GM18861 (cell line): ENCODE measurements around the gene PSMD8.
"Not testable (repeated sequence)": the region's sequence is repeated elsewhere in the genome, so short reads cannot be mapped to it uniquely, and the experiment has no call there.

Experiments used
- ATAC-seq: cut with Tn5 transposase; IDR thresholded peaks from one replicate; pipeline ENCODE4 v1.9.1; 2021; ENCODE audit not compliant: unreplicated experiment

PSMD8 gene

GRCh38 chr19:38361633-38362075 is 12.7 kb upstream of the PSMD8 start:
- ATAC-seq: no peak

GRCh38 chr19:38362076-38362945 is 12.1 kb upstream of the PSMD8 start:
- ATAC-seq: no peak

GRCh38 chr19:38362946-38363688 is 11.3 kb upstream of the PSMD8 start:
- ATAC-seq: not testable (repeated sequence)

GRCh38 chr19:38367041-38367440 is 7.3 kb upstream of the PSMD8 start:
- ATAC-seq: no peak

- ATAC-seq: no peak
Observed at GRCh38 chr19:38369584-38369983, 4.8 kb upstream of the PSMD8 start.

- no peak for ATAC-seq
Observed at GRCh38 chr19:38370299-38370698, 4.1 kb upstream of the PSMD8 start.

GRCh38 chr19:38371081-38371480 is 3.3 kb upstream of the PSMD8 start:
- no peak for ATAC-seq

- no peak for ATAC-seq
Observed at GRCh38 chr19:38373907-38374331, 452 bp upstream of the PSMD8 start.

GRCh38 chr19:38375098-38375493 is 725 bp downstream of the PSMD8 start:
- no peak for ATAC-seq

- no peak for ATAC-seq
Observed at GRCh38 chr19:38375748-38376147, 1.4 kb downstream of the PSMD8 start.

GRCh38 chr19:38376576-38376975 is 2.2 kb downstream of the PSMD8 start:
- no peak for ATAC-seq

- ATAC-seq: no peak
Observed at GRCh38 chr19:38377052-38377451, 2.7 kb downstream of the PSMD8 start.

- no peak for ATAC-seq
Observed at GRCh38 chr19:38378866-38379265, 4.5 kb downstream of the PSMD8 start.

- ATAC-seq: no peak
Observed at GRCh38 chr19:38381138-38381537, 6.8 kb downstream of the PSMD8 start.

- no peak for ATAC-seq
Observed at GRCh38 chr19:38383184-38383583, 8.8 kb downstream of the PSMD8 start.

- ATAC-seq: no peak
Observed at GRCh38 chr19:38383743-38384142, 9.4 kb downstream of the PSMD8 start.

- no peak for ATAC-seq
Observed at GRCh38 chr19:38384209-38385027, 10.0 kb downstream of the PSMD8 start.

- no peak for ATAC-seq
Observed at GRCh38 chr19:38385057-38385803, 10.9 kb downstream of the PSMD8 start.

GRCh38 chr19:38385804-38386257 is 11.5 kb downstream of the PSMD8 start:
- ATAC-seq: no peak

- ATAC-seq: no peak
Observed at GRCh38 chr19:38386300-38386970, 12.1 kb downstream of the PSMD8 start.
